GM13976 (cell line): ENCODE data around the gene PACRGL.

ENCODE experiments used
- DNase-seq: peaks from one replicate; pipeline ENCODE4 v3.0.0; 2012; ENCODE audit warnings: low spot score
- CTCF ChIP-seq: IDR thresholded peaks from 2 replicates; pipeline ENCODE4 v1.5.1; 2012; ENCODE audit warnings: borderline replicate concordance, mild to moderate bottlenecking; ENCODE audit not compliant: insufficient read depth; ENCODE audit errors: extremely low read depth, missing control alignments, control extremely low read depth
- in situ Hi-C: fragments of 300-500 bp; cut with MboI; formaldehyde crosslinking; loops from one replicate; pipeline ENCODE4 v1.12.0; 2022; ENCODE audit warnings: low sequenced_read_pairs, mixed read lengths, inconsistent platforms; ENCODE audit not compliant: unreplicated experiment

PACRGL gene

GRCh38 chr4:20675786-20676185 lies 24.5 kb upstream of the PACRGL start:
- in situ Hi-C loops: loop anchor here (25.0 kb wide), 1 partner anchor 1988 kb away; no protein-coding TSS in a partner anchor
- DNase-seq: no peak
- TF ChIP-seq CTCF: no peak

GRCh38 chr4:20676501-20677197 lies 23.6 kb upstream of the PACRGL start:
- no peak for DNase-seq
- TF ChIP-seq CTCF: no peak
- in situ Hi-C loops: loop anchor here (25.0 kb wide), 1 partner anchor 1989 kb away; no protein-coding TSS in a partner anchor

GRCh38 chr4:20678400-20678799 lies 21.9 kb upstream of the PACRGL start:
- DNase-seq: no peak
- no peak for TF ChIP-seq CTCF
- in situ Hi-C loops: loop anchor here (25.0 kb wide), 1 partner anchor 1991 kb away; no protein-coding TSS in a partner anchor

GRCh38 chr4:20679951-20680350 lies 20.3 kb upstream of the PACRGL start:
- in situ Hi-C loops: loop anchor here (10.0 to 25.0 kb wide), 2 partner anchors 255 to 1993 kb away; no protein-coding TSS in a partner anchor
- DNase-seq: no peak
- no peak for TF ChIP-seq CTCF

- in situ Hi-C loops: loop anchor here (10.0 to 25.0 kb wide), 2 partner anchors 256 to 1993 kb away; no protein-coding TSS in a partner anchor
- no peak for DNase-seq
Measured at GRCh38 chr4:20680736-20681135, 19.5 kb upstream of the PACRGL start.

GRCh38 chr4:20681271-20681670 lies 19.0 kb upstream of the PACRGL start:
- DNase-seq: no peak
- TF ChIP-seq CTCF: no peak
- in situ Hi-C loops: loop anchor here (10.0 to 25.0 kb wide), 2 partner anchors 256 to 1994 kb away; no protein-coding TSS in a partner anchor

More at GRCh38 chr4:20680736-20681135, 19.5 kb upstream of the PACRGL start:
- TF ChIP-seq CTCF: no peak
